Daoy (cell line): Measurements from ENCODE around the gene PNPLA6. TPM values are rescaled to one million over a fixed set of nuclear protein-coding genes. Genes with fewer than 3 reads are reported as not detected.

ENCODE experiments used
- DNase-seq: peaks from one replicate; pipeline ENCODE4 v3.0.0-alpha.2; 2015; ENCODE audit warnings: low read depth
- total RNA-seq: library from RNA; depleted of rRNA; stranded (reverse); fragments of >200 nt; shearing (Covaris generic); gene quantifications from 2 replicates; pipeline ENCODE4 v1.2.3, GENCODE V29; 2014; rRNA removed

The PNPLA6 gene
- total RNA-seq = 40.5 and 51.0 TPM in 2 replicates

GRCh38 chr19:7535047-7535997 is at the start of gene PNPLA6:
TSS of gene PNPLA6 (plus strand) at chr19:7535717. CDS start at chr19:7535789, 72 bp downstream.
- DNase-seq = peak; percentile 97

- no peak for DNase-seq
Measured at GRCh38 chr19:7486923-7487322, 48.6 kb upstream of the PNPLA6 start.

GRCh38 chr19:7488736-7489353 is 46.7 kb upstream of the PNPLA6 start, which contains the start of gene PEX11G:
TSS of gene PEX11G (minus strand) at chr19:7489035. CDS start at chr19:7489010, 25 bp downstream.
- peak; percentile 89 for DNase-seq

- no peak for DNase-seq
Measured at GRCh38 chr19:7489609-7490044, 45.9 kb upstream of the PNPLA6 start.

- DNase-seq = peak; percentile 48
Measured at GRCh38 chr19:7492142-7492541, 43.4 kb upstream of the PNPLA6 start.

GRCh38 chr19:7492558-7492957 is 43.0 kb upstream of the PNPLA6 start:
- DNase-seq = peak; percentile 59

- DNase-seq = no peak
Measured at GRCh38 chr19:7494416-7495098, 41.0 kb upstream of the PNPLA6 start.

GRCh38 chr19:7497292-7497691 is 38.2 kb upstream of the PNPLA6 start:
- DNase-seq = no peak

- peak; percentile 84 for DNase-seq
Measured at GRCh38 chr19:7500811-7501450, 34.6 kb upstream of the PNPLA6 start.

- no peak for DNase-seq
Measured at GRCh38 chr19:7502552-7502951, 33.0 kb upstream of the PNPLA6 start.

- DNase-seq = no peak
Measured at GRCh38 chr19:7504684-7505083, 30.8 kb upstream of the PNPLA6 start.

- no peak for DNase-seq
Measured at GRCh38 chr19:7505288-7505681, 30.2 kb upstream of the PNPLA6 start.

GRCh38 chr19:7505682-7506384 is 29.7 kb upstream of the PNPLA6 start:
- no peak for DNase-seq

- DNase-seq = peak; percentile 95
Measured at GRCh38 chr19:7506385-7507328, 28.9 kb upstream of the PNPLA6 start.

- DNase-seq = peak; percentile 95
Measured at GRCh38 chr19:7507884-7508283, 27.6 kb upstream of the PNPLA6 start.

- DNase-seq = no peak
Measured at GRCh38 chr19:7509625-7510024, 25.9 kb upstream of the PNPLA6 start.

GRCh38 chr19:7512400-7512851 is 23.1 kb upstream of the PNPLA6 start:
- no peak for DNase-seq

- no peak for DNase-seq
Measured at GRCh38 chr19:7513809-7514642, 21.5 kb upstream of the PNPLA6 start.

- no peak for DNase-seq
Measured at GRCh38 chr19:7515110-7515644, 20.3 kb upstream of the PNPLA6 start.
